Uterus (tissue), 2 donors: Measurements from ENCODE around the gene KRT2.

Experiments
- POLR2A ChIP-seq, 2 donors: fragments of 450-650 bp; IDR thresholded peaks; one replicate each; pipeline ENCODE4 v1.6.1; 2016; ENCODE audit warnings: antibody characterized with exemption in 2 of 2, mild to moderate bottlenecking in 1 of 2, moderate library complexity in 1 of 2
- TF ChIP-seq, protein P1 (sequence below), 4 experiments: fragments of 200-600 bp in 2 of 4; fragments of 450-650 bp in 2 of 4; sonication (generic) in 2 of 4; IDR thresholded peaks; one replicate each; pipeline ENCODE4 v1.5.1; 2016 to 2019; ENCODE audit warnings: antibody characterized with exemption in 4 of 4, mild to moderate bottlenecking in 2 of 4, moderate library complexity in 1 of 4

DNA sequence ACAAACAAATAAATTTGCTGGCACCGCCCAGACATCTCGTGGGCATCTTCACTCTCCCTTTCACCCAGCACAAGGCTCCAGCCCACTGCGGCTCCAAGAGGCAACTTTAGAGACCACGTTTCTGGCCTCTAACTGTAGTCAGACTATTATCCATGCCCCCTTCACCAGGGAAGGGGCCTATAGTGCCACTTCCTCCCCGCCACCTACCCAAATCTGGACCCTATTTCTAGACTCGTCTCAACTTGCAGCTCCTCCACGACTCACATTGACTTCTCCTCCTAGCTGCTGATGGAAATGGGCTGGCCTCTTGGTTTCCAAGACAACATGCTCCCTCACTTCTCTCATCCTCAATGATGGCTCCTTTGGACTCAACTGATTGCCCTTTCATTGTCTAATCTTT lies 15.9 kb upstream of the KRT2 start:
- TF ChIP-seq, protein P1, sequence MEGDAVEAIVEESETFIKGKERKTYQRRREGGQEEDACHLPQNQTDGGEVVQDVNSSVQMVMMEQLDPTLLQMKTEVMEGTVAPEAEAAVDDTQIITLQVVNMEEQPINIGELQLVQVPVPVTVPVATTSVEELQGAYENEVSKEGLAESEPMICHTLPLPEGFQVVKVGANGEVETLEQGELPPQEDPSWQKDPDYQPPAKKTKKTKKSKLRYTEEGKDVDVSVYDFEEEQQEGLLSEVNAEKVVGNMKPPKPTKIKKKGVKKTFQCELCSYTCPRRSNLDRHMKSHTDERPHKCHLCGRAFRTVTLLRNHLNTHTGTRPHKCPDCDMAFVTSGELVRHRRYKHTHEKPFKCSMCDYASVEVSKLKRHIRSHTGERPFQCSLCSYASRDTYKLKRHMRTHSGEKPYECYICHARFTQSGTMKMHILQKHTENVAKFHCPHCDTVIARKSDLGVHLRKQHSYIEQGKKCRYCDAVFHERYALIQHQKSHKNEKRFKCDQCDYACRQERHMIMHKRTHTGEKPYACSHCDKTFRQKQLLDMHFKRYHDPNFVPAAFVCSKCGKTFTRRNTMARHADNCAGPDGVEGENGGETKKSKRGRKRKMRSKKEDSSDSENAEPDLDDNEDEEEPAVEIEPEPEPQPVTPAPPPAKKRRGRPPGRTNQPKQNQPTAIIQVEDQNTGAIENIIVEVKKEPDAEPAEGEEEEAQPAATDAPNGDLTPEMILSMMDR (IDR thresholded peaks at IDR 0.05): no peak
- no peak for TF ChIP-seq POLR2A (IDR thresholded peaks at IDR 0.05)
